HEK293 (cell line): Measurements from ENCODE around the gene IDUA.
A peak's percentile ranks its signal among the peaks of the same experiment; 100 is the strongest.

ENCODE experiments used
- CTCF ChIA-PET: fragments of 350-600 bp; formaldehyde crosslinking; extraction: SDS; loops from one replicate; lab custom pipeline; 2021; ENCODE audit warnings: antibody characterized with exemption; lab: Yijun Ruan, JAX
- POLR2A ChIA-PET: fragments of 300-600 bp; formaldehyde crosslinking; extraction: SDS; loops from one replicate; lab custom pipeline; 2020; ENCODE audit warnings: antibody characterized with exemption, inconsistent platforms; lab: Yijun Ruan, JAX
- H3K27ac ChIP-seq: fragments of 200-500 bp; sonication (Bioruptor generic); 2 replicates; pipeline ENCODE4 v1.5.1; 2014; ENCODE audit warnings: low read depth, low read length, control low read depth, inconsistent platforms; ENCODE audit errors: extremely low read depth
- H3K36me3 ChIP-seq, 2 experiments: fragments of 200-500 bp in 1 of 2; sonication (Bioruptor generic) in 1 of 2; 1 replicate in 1 of 2; 2 replicates in 1 of 2; pipeline ENCODE4 v1.5.1; 2014 to 2017; ENCODE audit warnings: inconsistent platforms in 2 of 2, low read length in 2 of 2; ENCODE audit not compliant: control insufficient read depth in 2 of 2, insufficient read depth in 1 of 2
- H3K4me1 ChIP-seq: fragments of 200-500 bp; sonication (Bioruptor generic); 2 replicates; pipeline ENCODE4 v1.5.1; 2014; ENCODE audit warnings: mild to moderate bottlenecking, low read length, inconsistent platforms; ENCODE audit not compliant: control insufficient read depth, insufficient read depth
- H3K4me3 ChIP-seq: 2 replicates; pipeline ENCODE4 v1.5.1; 2011; ENCODE audit warnings: low read depth, mild to moderate bottlenecking, control low read depth, low read length, moderate library complexity
- H3K9me3 ChIP-seq: fragments of 200-500 bp; sonication (Bioruptor generic); 2 replicates; pipeline ENCODE4 v1.5.1; 2014; ENCODE audit warnings: low read depth, low read length, inconsistent platforms; ENCODE audit not compliant: control insufficient read depth, insufficient read depth
- BCL11A ChIP-seq: fragments of 450-650 bp; formaldehyde crosslinking; IDR thresholded peaks from 2 replicates; pipeline ENCODE4 v1.5.1; 2016; ENCODE audit warnings: low read depth, missing biosample characterization, missing genetic modification characterization
- FEZF1 ChIP-seq: fragments of 450-650 bp; formaldehyde crosslinking; IDR thresholded peaks from 2 replicates; pipeline ENCODE4 v1.5.1; 2016; ENCODE audit warnings: missing biosample characterization, missing genetic modification characterization
- KLF1 ChIP-seq: fragments of 450-650 bp; formaldehyde crosslinking; IDR thresholded peaks from 2 replicates; pipeline ENCODE4 v1.5.1; 2016; ENCODE audit warnings: missing biosample characterization, missing genetic modification characterization
- TRIM28 ChIP-seq: IDR thresholded peaks from 2 replicates; pipeline ENCODE4 v1.6.1; 2011; ENCODE audit warnings: low read length, control low read depth, borderline replicate concordance
- ZBTB1 ChIP-seq: fragments of 450-650 bp; formaldehyde crosslinking; IDR thresholded peaks from 2 replicates; pipeline ENCODE4 v1.5.1; 2016; ENCODE audit warnings: missing biosample characterization, missing genetic modification characterization
- ZBTB21 ChIP-seq: fragments of 450-650 bp; formaldehyde crosslinking; IDR thresholded peaks from 2 replicates; pipeline ENCODE4 v1.5.1; 2017; ENCODE audit warnings: missing biosample characterization, missing genetic modification characterization
- ZEB2 ChIP-seq: fragments of 450-650 bp; formaldehyde crosslinking; IDR thresholded peaks from 2 replicates; pipeline ENCODE4 v1.5.1; 2016; ENCODE audit warnings: missing biosample characterization, missing genetic modification characterization
- ZFHX2 ChIP-seq: fragments of 450-650 bp; formaldehyde crosslinking; conservative IDR thresholded peaks from 2 replicates; pipeline ENCODE4 v1.5.1; 2016; ENCODE audit warnings: missing biosample characterization, missing genetic modification characterization
- ZNF239 ChIP-seq: fragments of 450-650 bp; formaldehyde crosslinking; IDR thresholded peaks from 2 replicates; pipeline ENCODE4 v1.5.1; 2016; ENCODE audit warnings: missing biosample characterization, missing genetic modification characterization
- ZNF37A ChIP-seq: fragments of 450-650 bp; IDR thresholded peaks from 2 replicates; pipeline ENCODE4 v1.5.1; 2018; ENCODE audit warnings: missing biosample characterization, missing genetic modification characterization
- ZNF404 ChIP-seq: fragments of 450-650 bp; formaldehyde crosslinking; IDR thresholded peaks from 2 replicates; pipeline ENCODE4 v1.5.1; 2017; ENCODE audit warnings: missing biosample characterization, missing genetic modification characterization
- ZNF621 ChIP-seq: fragments of 450-650 bp; formaldehyde crosslinking; IDR thresholded peaks from 2 replicates; pipeline ENCODE4 v1.5.1; 2017; ENCODE audit warnings: missing biosample characterization, missing genetic modification characterization
- ZNF768 ChIP-seq: fragments of 450-650 bp; formaldehyde crosslinking; IDR thresholded peaks from 2 replicates; pipeline ENCODE4 v1.5.1; 2018; ENCODE audit warnings: missing biosample characterization, mild to moderate bottlenecking, missing genetic modification characterization
- ZNF843 ChIP-seq: fragments of 450-650 bp; formaldehyde crosslinking; IDR thresholded peaks from 2 replicates; pipeline ENCODE4 v1.5.1; 2016; ENCODE audit warnings: missing biosample characterization, missing genetic modification characterization
- TF ChIP-seq, protein P1 (sequence below): fragments of 450-650 bp; formaldehyde crosslinking; IDR thresholded peaks from 2 replicates; pipeline ENCODE4 v1.5.1; 2016; ENCODE audit warnings: missing biosample characterization, missing genetic modification characterization
- TF ChIP-seq, protein P2 (sequence below): fragments of 450-650 bp; formaldehyde crosslinking; optimal IDR thresholded peaks from 2 replicates; pipeline ENCODE3; 2016; ENCODE audit warnings: missing biosample characterization, mild to moderate bottlenecking, missing genetic modification characterization

IDUA gene

DNA sequence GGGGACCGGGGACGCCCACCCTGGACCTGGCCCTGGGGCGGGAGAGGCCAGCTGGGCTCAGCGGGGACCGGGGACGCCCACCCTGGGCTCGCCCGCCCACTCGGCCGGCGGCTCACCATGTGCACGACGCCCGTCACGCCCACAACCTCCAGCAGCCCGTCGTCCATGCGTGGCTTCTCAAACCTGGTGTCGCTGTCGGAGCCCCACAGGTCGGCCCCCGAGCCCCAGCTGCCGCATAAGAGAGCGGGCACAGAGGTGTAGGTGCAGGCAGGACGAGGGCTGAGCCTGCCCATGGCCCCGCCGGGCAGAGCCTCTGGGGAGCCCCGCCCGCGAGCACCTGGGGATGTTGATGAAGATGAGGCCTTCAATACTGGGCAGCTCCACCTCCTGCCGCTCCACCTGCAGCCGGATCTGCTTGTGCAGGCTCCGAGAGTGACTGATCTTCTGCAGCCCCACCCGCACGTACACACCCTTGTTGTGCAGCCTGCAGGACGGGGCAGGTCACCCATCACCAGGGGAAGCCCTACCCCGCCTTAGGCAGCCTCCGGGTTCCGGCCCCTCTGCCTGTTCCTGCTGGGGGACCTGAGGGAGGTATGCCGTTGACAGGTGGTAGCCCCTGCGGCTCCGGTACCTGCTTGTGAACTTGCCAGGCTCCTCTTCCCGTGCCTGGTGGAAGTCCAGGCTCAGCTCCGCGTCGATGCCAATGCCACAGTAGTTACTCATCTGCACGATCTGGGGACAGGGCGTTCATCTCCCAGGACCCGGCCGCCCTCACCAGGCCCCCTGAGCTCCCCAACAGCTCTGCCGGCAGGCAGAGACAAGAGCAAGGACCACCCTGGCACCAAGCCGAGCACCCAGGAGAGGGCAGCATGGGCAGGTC, 25.3 kb upstream of the IDUA start:
- POLR2A ChIA-PET, result interaction anchor here (2.0 kb wide), 1 partner anchor 13 kb away, joined by 4 read pairs; no protein-coding TSS in a partner anchor
- TF ChIP-seq ZFHX2 (tag by site-specific recombination), result 0 out of 2 replicates have a peak, but pooled peaks have one; percentile 6
- TF ChIP-seq KLF1 (tag by site-specific recombination), result peak; percentile 82
- no peak for TF ChIP-seq BCL11A
- no peak for TF ChIP-seq ZNF621
- CTCF ChIA-PET, result no interaction called here
- Histone ChIP-seq H3K27ac (no peak overlapping the region), H3K9me3 (no peaks in the 10 kb centered on the region), H3K36me3 (peaks cover 0 to 78% of the 10 kb centered on the region in 2 experiments; a peak in 1 of 3 replicates), H3K4me1 (no peaks in the 10 kb centered on the region), H3K4me3 (no peak overlapping the region)

DNA sequence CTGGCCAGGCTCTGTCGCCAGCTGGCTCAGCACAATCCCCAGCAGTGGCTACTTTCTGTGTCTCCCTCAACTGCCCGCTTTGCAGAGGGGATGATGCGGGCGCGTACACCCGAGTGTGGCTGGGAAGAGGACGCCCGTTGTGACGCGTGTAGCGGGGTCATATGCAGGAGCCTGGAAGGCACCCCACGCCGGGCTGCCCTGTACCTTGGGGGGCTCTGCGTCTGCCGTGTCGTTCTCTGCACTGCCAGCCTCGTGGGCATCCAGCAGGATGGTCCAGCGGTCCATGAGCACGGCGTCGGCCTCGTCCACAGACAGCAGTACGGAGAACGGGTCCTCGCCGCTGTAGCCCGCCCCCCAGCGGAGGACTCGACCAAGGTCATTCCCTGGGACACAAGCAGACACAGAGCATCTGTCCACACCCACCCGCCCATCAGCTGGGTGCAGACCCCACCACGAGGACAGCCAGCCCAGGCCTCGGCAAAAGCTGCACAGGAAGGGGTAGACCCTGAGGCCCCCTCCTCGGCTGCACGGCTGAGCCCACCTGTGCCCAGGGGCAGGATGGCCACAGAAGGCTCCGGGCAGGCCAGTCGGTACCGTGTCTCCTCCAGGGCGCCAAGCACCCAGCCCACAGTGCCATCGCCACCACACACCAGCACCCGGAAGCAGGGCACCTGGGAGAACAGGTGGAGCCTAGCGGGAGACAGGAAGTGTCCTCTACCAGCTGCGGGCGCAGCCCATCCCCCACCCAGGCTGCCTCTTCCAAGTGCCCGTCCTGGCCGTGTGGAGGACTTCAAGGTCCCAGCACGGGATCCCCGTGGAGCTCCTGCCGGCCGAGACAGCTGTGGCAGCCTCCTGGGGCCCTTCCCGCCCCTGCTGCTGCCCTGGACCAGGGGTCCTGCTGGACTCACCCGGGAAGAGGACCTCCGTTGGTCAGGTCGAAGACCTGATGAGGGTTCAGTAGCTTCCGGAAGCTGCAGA, 24.3 kb upstream of the IDUA start:
- Histone ChIP-seq H3K27ac (no peak overlapping the region), H3K4me3 (no peak overlapping the region), H3K36me3 (peaks cover 0 to 81% of the 10 kb centered on the region in 2 experiments; a peak in 1 of 3 replicates), H3K9me3 (no peaks in the 10 kb centered on the region), H3K4me1 (no peaks in the 10 kb centered on the region)
- ChIA-PET CTCF (no interaction called here), POLR2A (interaction anchor here (0.6 to 2.0 kb wide), 2 partner anchors 14 to 566 kb away, joined by 3 to 4 read pairs; no protein-coding TSS in a partner anchor)
- TF ChIP-seq, protein P1, sequence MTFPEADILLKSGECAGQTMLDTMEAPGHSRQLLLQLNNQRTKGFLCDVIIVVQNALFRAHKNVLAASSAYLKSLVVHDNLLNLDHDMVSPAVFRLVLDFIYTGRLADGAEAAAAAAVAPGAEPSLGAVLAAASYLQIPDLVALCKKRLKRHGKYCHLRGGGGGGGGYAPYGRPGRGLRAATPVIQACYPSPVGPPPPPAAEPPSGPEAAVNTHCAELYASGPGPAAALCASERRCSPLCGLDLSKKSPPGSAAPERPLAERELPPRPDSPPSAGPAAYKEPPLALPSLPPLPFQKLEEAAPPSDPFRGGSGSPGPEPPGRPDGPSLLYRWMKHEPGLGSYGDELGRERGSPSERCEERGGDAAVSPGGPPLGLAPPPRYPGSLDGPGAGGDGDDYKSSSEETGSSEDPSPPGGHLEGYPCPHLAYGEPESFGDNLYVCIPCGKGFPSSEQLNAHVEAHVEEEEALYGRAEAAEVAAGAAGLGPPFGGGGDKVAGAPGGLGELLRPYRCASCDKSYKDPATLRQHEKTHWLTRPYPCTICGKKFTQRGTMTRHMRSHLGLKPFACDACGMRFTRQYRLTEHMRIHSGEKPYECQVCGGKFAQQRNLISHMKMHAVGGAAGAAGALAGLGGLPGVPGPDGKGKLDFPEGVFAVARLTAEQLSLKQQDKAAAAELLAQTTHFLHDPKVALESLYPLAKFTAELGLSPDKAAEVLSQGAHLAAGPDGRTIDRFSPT (tag by site-specific recombination), result peak; percentile 35; the same call in 1 of the 2 replicates
- TF ChIP-seq ZBTB21 (tag by site-specific recombination), result no peak

DNA sequence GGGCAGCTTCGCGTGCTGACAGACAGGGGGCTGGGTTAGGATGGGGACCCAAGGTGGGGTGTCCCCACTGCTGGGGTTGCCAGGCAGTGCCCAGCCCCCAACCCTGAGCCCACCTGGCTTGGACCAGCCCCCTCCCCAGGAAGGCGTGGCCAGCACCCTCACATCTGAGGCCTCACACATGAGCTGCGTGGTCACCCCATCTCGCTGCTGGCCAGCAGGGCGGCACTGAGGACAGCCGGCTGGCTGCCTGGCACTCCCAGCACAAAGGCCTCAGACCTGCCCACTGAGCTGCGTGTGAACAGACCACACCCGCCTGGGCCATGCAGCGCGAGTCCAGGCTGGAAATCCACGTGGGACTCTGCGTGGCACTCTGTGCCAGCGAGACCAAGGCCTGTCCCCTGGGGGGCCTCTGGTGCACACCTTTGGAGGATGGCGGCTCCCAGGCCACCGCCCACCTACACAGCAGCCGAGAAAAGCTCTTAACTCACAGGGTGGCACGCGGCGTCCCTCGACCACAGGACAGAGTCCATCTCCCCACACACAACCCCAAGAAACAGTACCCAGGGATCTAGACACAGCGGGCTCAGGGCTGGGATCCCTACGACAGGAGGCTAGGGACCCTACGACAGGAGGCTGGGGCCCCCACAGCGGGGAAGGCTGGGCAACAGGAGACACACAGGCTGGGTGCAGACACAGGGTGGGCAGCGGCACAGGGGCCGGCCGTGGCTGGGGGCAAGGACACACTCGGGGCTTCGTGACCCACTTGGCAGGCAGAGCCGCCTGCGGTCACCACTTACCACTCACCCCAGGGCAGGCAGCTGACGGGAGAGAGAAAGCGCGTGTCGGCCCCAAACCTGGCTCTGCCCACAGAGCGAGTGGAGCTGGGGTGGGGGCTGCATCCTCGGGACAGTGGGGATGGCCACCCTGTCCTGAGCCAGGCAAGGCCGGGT, 23.3 kb upstream of the IDUA start:
- ChIA-PET CTCF (no interaction called here), POLR2A (interaction anchor here (2.0 kb wide), 1 partner anchor 15 kb away, joined by 4 read pairs; no protein-coding TSS in a partner anchor)
- TF ChIP-seq ZNF768 (tag by site-specific recombination) (no peak), FEZF1 (no peak), ZNF843 (tag by site-specific recombination) (no peak), ZEB2 (tag by site-specific recombination) (no peak), ZNF37A (no peak), ZNF404 (tag by site-specific recombination) (no peak), TRIM28 (no peak), ZNF621 (no peak), ZBTB1 (tag by site-specific recombination) (no peak), ZNF239 (tag by site-specific recombination) (no peak)
- TF ChIP-seq, protein P2, sequence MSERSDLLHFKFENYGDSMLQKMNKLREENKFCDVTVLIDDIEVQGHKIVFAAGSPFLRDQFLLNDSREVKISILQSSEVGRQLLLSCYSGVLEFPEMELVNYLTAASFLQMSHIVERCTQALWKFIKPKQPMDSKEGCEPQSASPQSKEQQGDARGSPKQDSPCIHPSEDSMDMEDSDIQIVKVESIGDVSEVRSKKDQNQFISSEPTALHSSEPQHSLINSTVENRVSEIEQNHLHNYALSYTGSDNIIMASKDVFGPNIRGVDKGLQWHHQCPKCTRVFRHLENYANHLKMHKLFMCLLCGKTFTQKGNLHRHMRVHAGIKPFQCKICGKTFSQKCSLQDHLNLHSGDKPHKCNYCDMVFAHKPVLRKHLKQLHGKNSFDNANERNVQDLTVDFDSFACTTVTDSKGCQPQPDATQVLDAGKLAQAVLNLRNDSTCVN (tag by site-specific recombination), result no peak
- Histone ChIP-seq H3K36me3 (peaks cover 0 to 75% of the 10 kb centered on the region in 2 experiments; a peak in 1 of 3 replicates), H3K4me3 (no peak overlapping the region), H3K27ac (no peak overlapping the region), H3K9me3 (no peaks in the 10 kb centered on the region), H3K4me1 (no peaks in the 10 kb centered on the region)
